OCI-LY1 (cell line): Measurements from ENCODE around the gene HELZ2.

Experiments used
- H2AFZ ChIP-seq: fragments of 200-600 bp; sonication (generic), shearing (Covaris generic); 2 replicates; pipeline ENCODE4 v1.6.0; 2014; ENCODE audit warnings: antibody characterized with exemption, mild to moderate bottlenecking, low read length
- H3F3A ChIP-seq: fragments of 200-600 bp; sonication (generic), shearing (Covaris generic); 2 replicates; pipeline ENCODE4 v1.6.0; 2014; ENCODE audit warnings: mild to moderate bottlenecking, antibody characterized with exemption, low read length, moderate library complexity; ENCODE audit not compliant: insufficient read depth
- H3K27ac ChIP-seq: fragments of 200-600 bp; sonication (generic); 2 replicates; pipeline ENCODE4 v1.5.1; 2014; ENCODE audit warnings: low read length, mixed run types, mild to moderate bottlenecking, low read depth; ENCODE audit not compliant: poor library complexity, severe bottlenecking
- H3K27me3 ChIP-seq: fragments of 200-600 bp; sonication (generic); 2 replicates; pipeline ENCODE4 v1.6.0; 2014; ENCODE audit warnings: antibody characterized with exemption, mild to moderate bottlenecking, low read length, moderate library complexity; ENCODE audit not compliant: insufficient read depth
- H3K36me3 ChIP-seq: fragments of 200-600 bp; sonication (generic); 2 replicates; pipeline ENCODE4 v1.6.1; 2014; ENCODE audit warnings: mild to moderate bottlenecking, antibody characterized with exemption, low read length, moderate library complexity, mixed read lengths; ENCODE audit not compliant: insufficient read depth
- H3K4me1 ChIP-seq: fragments of 200-600 bp; sonication (generic); 2 replicates; pipeline ENCODE4 v1.5.1; 2014; ENCODE audit warnings: mild to moderate bottlenecking, low read length, moderate library complexity; ENCODE audit not compliant: insufficient read depth, severe bottlenecking
- H3K4me2 ChIP-seq: fragments of 200-600 bp; sonication (generic), shearing (Covaris generic); 2 replicates; pipeline ENCODE4 v1.6.1; 2014; ENCODE audit warnings: low read length
- H3K4me3 ChIP-seq: fragments of 200-600 bp; sonication (generic); 2 replicates; pipeline ENCODE4 v1.5.1; 2014; ENCODE audit warnings: low read length, low read depth, mild to moderate bottlenecking, mixed read lengths; ENCODE audit not compliant: poor library complexity, severe bottlenecking
- H3K79me2 ChIP-seq: fragments of 200-600 bp; shearing (Covaris generic); 2 replicates; pipeline ENCODE4 v1.6.1; 2016; ENCODE audit warnings: mixed run types, low read length, mixed read lengths; ENCODE audit not compliant: insufficient read depth
- H3K9ac ChIP-seq: fragments of 200-600 bp; sonication (generic), shearing (Covaris generic); 2 replicates; pipeline ENCODE4 v1.6.1; 2014; ENCODE audit warnings: mild to moderate bottlenecking, low read length, mixed read lengths
- H3K9me2 ChIP-seq: fragments of 200-600 bp; sonication (generic), shearing (Covaris generic); 2 replicates; pipeline ENCODE4 v1.6.1; 2014; ENCODE audit warnings: low read depth, mild to moderate bottlenecking, low read length, mixed read lengths
- H3K9me3 ChIP-seq: fragments of 200-600 bp; shearing (Covaris generic); 2 replicates; pipeline ENCODE4 v1.6.1; 2014; ENCODE audit warnings: low read length, mixed read lengths
- H4K20me1 ChIP-seq: fragments of 200-600 bp; sonication (generic), shearing (Covaris generic); 2 replicates; pipeline ENCODE4 v1.6.0; 2016; ENCODE audit warnings: mild to moderate bottlenecking, low read length; ENCODE audit not compliant: insufficient read depth
- EZH2 ChIP-seq: fragments of 200-600 bp; sonication (generic), shearing (Covaris generic); IDR thresholded peaks from 2 replicates; pipeline ENCODE4 v1.8.0; 2017; ENCODE audit warnings: borderline replicate concordance, mixed run types, mild to moderate bottlenecking, antibody characterized with exemption, low read length, moderate library complexity, mixed read lengths
- TF ChIP-seq, protein P1 (sequence below): fragments of 200-600 bp; sonication (generic), shearing (Covaris generic); IDR thresholded peaks from 2 replicates; pipeline ENCODE4 v1.5.1; 2017; ENCODE audit warnings: mild to moderate bottlenecking, antibody characterized with exemption, low read length, moderate library complexity, mixed read lengths

Gene HELZ2

DNA sequence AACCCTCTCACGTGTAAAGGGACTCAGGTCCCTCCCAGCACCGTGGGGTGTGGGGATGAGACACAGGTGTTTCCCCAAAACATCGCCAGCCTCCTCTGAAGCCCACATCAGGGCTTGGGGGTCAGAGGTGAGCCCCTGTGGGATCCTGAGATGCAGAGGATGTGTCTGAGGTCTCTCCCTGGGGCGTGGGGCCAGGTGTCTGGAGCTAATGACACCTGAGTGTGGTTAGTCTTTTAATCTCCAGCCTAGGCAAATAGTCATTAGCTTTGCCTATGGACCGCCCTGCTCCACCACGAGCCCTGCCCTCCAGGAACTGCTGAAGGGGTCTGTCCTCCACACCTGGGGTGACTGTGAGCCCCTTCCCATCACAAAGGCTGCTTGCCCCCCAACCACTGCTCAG lies 28.2 kb downstream of the HELZ2 start:
- H3K9me3 ChIP-seq, result no peaks in the 10 kb centered on the region

DNA sequence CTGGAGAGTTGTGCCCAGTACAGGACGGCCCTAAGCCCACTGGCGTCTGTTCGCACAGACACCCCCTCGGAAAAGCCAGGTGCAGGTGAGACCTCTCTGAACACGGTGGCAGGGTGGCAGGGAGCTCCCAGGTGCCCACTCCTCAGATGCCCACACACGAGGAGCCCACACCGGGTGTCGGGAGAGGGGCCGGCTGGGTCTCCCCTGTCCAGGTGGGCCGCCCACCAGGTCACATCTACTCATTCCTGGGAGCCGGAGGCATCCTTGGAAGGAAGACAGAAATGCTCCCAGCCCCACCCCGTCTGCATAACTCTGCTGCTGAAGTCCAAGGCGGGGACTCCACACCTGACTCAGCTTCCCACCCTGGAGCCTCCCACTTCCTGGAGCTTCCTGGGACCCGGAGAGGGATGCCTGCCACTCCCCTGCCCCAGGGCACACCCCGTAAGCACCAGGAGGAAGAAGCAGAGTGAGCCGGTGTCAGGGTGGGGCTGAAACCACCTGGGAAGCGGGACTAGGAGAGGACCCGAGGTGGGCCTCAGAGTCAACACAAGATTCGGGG lies 29.0 kb downstream of the HELZ2 start:
- Histone ChIP-seq H2AFZ (no peak overlapping the region), H3K27me3 (peaks cover 5% of the 10 kb centered on the region; the same call in 1 of the 2 replicates), H3K9me2 (no peaks in the 10 kb centered on the region), H3K9me3 (no peaks in the 10 kb centered on the region), H3K27ac (no peak overlapping the region), H3K4me2 (no peak overlapping the region), H3K36me3 (no peaks in the 10 kb centered on the region), H3K9ac (no peak overlapping the region), H3K79me2 (no peaks in the 10 kb centered on the region), H3F3A (no peaks in the 10 kb centered on the region), H3K4me1 (no peaks in the 10 kb centered on the region), H3K4me3 (no peak overlapping the region), H4K20me1 (no peaks in the 10 kb centered on the region)
- no peak for TF ChIP-seq EZH2
- TF ChIP-seq, protein P1, sequence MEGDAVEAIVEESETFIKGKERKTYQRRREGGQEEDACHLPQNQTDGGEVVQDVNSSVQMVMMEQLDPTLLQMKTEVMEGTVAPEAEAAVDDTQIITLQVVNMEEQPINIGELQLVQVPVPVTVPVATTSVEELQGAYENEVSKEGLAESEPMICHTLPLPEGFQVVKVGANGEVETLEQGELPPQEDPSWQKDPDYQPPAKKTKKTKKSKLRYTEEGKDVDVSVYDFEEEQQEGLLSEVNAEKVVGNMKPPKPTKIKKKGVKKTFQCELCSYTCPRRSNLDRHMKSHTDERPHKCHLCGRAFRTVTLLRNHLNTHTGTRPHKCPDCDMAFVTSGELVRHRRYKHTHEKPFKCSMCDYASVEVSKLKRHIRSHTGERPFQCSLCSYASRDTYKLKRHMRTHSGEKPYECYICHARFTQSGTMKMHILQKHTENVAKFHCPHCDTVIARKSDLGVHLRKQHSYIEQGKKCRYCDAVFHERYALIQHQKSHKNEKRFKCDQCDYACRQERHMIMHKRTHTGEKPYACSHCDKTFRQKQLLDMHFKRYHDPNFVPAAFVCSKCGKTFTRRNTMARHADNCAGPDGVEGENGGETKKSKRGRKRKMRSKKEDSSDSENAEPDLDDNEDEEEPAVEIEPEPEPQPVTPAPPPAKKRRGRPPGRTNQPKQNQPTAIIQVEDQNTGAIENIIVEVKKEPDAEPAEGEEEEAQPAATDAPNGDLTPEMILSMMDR, result no peak

More for the DNA sequence above, 28.2 kb downstream of the HELZ2 start:
- H3K9me2 ChIP-seq, result no peaks in the 10 kb centered on the region
- no peak overlapping the region for H2AFZ ChIP-seq
- TF ChIP-seq, protein P1, result no peak
- TF ChIP-seq EZH2, result no peak
- no peaks in the 10 kb centered on the region for H4K20me1 ChIP-seq
- no peak overlapping the region for H3K27ac ChIP-seq
- H3K4me2 ChIP-seq, result no peak overlapping the region
- H3F3A ChIP-seq, result no peaks in the 10 kb centered on the region
- H3K4me3 ChIP-seq, result no peak overlapping the region
- H3K4me1 ChIP-seq, result no peaks in the 10 kb centered on the region
- no peaks in the 10 kb centered on the region for H3K36me3 ChIP-seq
- H3K79me2 ChIP-seq, result no peaks in the 10 kb centered on the region
- peaks cover 6% of the 10 kb centered on the region; the same call in 1 of the 2 replicates for H3K27me3 ChIP-seq
- H3K9ac ChIP-seq, result no peak overlapping the region

DNA sequence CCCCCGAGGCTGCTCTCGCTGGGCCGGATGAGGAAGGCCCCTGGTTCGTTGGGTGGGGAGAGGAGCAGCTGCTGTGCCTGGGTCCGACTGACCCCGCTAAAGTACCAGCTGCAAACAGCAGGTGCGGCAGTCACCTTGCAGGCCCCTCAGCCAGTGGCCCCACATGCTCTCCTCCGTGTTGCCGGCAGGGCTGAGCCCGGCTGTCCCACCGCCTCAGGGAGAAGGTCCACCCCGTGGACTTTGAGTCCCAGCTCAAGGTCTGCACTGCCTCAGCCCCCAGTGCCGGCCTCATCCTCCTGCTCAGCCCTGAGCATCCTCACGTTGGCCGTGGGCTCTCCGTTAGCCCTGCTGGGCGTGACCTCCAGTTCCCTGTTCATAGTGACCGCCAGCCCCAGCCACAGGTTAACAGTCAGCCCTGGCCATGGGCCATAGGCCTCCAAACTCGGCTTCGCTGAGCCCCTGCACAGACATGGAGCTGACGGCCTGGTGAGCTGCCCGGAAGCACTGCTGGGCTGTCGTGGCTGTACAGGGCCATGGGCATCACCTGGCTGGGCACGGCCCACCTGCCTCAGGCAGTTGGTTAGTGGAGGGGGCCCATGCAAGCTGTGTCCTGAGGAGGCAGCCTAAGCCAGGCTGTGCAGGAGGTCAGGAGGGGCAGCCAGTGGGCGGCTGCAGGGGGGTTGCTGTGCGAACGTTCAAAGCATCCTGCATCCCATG lies 29.6 kb downstream of the HELZ2 start:
- H3K36me3 ChIP-seq, result no peaks in the 10 kb centered on the region
- H3K79me2 ChIP-seq, result no peaks in the 10 kb centered on the region
- no peak overlapping the region for H3K27ac ChIP-seq
- no peak overlapping the region for H3K4me3 ChIP-seq
- H3K9ac ChIP-seq, result no peak overlapping the region
- TF ChIP-seq EZH2, result no peak
- TF ChIP-seq, protein P1, result no peak
- no peaks in the 10 kb centered on the region for H4K20me1 ChIP-seq
- no peaks in the 10 kb centered on the region for H3K4me1 ChIP-seq
- H3F3A ChIP-seq, result no peaks in the 10 kb centered on the region
- no peaks in the 10 kb centered on the region for H3K9me2 ChIP-seq
- no peak overlapping the region for H3K4me2 ChIP-seq
- peaks cover 5% of the 10 kb centered on the region; the same call in 1 of the 2 replicates for H3K27me3 ChIP-seq
- H3K9me3 ChIP-seq, result no peaks in the 10 kb centered on the region
- H2AFZ ChIP-seq, result no peak overlapping the region
